ENCODE data around the gene DUSP15.

DNA sequence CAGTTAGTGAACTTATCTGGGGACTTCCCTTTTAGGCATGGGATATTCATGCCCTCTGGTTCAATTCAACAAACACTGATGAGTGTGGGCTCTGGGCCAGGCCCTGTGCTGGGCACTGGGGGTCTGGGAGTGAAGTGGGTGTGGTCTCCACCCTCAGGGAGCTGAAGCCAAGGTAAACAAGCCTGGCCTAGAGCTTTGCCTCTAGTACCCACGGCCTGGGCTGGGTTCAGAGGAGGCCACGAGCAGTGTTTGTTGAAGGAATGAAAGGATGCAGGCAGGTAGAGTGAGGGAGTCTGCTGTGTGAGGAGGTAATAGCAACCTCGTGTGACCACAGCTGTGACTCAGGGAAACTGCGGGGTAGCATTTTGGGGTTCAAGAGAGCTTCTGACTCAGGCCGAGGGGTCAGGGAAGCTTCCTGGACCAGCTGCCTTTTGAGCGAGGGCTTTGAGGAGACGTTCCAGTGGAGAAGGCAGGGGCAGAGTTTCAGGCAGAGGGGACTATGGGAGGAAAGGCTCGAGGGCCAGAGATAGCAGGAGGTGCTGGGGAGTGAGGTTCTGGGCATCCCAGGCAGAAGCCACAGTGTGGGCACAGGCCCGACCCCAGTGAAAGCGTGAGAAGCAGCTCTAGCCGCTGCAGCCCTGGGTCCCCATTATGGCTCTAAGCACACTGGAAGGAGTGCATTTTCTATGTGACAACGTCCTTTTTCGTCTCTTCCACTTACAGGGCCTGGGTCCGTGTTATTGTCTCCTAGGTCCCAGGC lies 45.6 kb downstream of the DUSP15 start:
- TF ChIP-seq, protein P1, sequence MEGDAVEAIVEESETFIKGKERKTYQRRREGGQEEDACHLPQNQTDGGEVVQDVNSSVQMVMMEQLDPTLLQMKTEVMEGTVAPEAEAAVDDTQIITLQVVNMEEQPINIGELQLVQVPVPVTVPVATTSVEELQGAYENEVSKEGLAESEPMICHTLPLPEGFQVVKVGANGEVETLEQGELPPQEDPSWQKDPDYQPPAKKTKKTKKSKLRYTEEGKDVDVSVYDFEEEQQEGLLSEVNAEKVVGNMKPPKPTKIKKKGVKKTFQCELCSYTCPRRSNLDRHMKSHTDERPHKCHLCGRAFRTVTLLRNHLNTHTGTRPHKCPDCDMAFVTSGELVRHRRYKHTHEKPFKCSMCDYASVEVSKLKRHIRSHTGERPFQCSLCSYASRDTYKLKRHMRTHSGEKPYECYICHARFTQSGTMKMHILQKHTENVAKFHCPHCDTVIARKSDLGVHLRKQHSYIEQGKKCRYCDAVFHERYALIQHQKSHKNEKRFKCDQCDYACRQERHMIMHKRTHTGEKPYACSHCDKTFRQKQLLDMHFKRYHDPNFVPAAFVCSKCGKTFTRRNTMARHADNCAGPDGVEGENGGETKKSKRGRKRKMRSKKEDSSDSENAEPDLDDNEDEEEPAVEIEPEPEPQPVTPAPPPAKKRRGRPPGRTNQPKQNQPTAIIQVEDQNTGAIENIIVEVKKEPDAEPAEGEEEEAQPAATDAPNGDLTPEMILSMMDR (IDR thresholded peaks at IDR 0.05; ENCODE audit: low read depth, low read length): no peak
- no peak for TF ChIP-seq EZH2phosphoT487 (IDR thresholded peaks at IDR 0.05; ENCODE audit: low read depth)
